ENCODE results near the gene SYT5. TPM values are rescaled to one million over a fixed set of nuclear protein-coding genes. Genes with fewer than 3 reads are reported as not detected.
"Not testable (repeated sequence)": the region's sequence is repeated elsewhere in the genome, so short reads cannot be mapped to it uniquely, and the experiment has no call there.

The SYT5 gene
- total RNA-seq, 1 experiment from 2014 or later, result not detected

DNA sequence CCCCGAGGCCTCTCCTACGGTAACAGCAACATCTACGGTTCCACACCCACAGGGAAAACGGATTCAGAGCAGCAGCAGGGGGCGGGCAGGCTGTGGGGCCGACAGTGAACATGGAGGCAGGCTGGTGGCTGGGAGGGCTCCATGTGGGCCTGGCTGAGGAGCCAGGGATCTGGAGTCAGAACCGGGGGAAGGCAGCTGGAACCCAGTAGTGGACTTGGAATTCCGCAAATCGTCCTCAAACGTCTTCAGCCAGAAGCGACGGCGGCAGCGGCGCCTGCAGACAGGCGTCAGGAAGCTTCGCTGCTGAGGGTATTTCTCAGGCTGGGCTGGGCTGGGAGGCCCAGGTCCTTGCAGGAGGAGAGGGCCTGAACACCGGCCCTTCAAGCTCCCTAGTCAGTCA, 46.7 kb upstream of the SYT5 start:
- CTCF ChIA-PET, result interaction anchor here (0.9 kb wide), 1 partner anchor 33 kb away, joined by 5 read pairs; no protein-coding TSS in a partner anchor
- Mint-ChIP-seq H3K36me3 (ENCODE audit: insufficient read depth, unreplicated experiment) (peaks cover 69% of the 10 kb centered on the region), H3K9me3 (ENCODE audit: unreplicated experiment) (peaks cover 1% of the 10 kb centered on the region), H3K4me1 (ENCODE audit: low read depth, unreplicated experiment) (peaks cover 35% of the 10 kb centered on the region), H3K4me3 (ENCODE audit: unreplicated experiment) (no peak overlapping the region), H3K27ac (ENCODE audit: unreplicated experiment) (peak overlapping the region; percentile 98), H3K27me3 (ENCODE audit: insufficient read depth, unreplicated experiment) (no peaks in the 10 kb centered on the region)
- Histone ChIP-seq H3K4me3 (ENCODE audit: low read depth, low read length) (no peak overlapping the region), H3K27me3 (replicated peaks; ENCODE audit: control insufficient read depth, insufficient read depth, low read length) (no peaks in the 10 kb centered on the region), H3K4me1 (peaks cover 32% of the 10 kb centered on the region), H3K36me3 (ENCODE audit: control insufficient read depth, insufficient read depth, low read length) (peaks cover 3% of the 10 kb centered on the region), H3K9me3 (no peaks in the 10 kb centered on the region)
- TF ChIP-seq, protein P1, sequence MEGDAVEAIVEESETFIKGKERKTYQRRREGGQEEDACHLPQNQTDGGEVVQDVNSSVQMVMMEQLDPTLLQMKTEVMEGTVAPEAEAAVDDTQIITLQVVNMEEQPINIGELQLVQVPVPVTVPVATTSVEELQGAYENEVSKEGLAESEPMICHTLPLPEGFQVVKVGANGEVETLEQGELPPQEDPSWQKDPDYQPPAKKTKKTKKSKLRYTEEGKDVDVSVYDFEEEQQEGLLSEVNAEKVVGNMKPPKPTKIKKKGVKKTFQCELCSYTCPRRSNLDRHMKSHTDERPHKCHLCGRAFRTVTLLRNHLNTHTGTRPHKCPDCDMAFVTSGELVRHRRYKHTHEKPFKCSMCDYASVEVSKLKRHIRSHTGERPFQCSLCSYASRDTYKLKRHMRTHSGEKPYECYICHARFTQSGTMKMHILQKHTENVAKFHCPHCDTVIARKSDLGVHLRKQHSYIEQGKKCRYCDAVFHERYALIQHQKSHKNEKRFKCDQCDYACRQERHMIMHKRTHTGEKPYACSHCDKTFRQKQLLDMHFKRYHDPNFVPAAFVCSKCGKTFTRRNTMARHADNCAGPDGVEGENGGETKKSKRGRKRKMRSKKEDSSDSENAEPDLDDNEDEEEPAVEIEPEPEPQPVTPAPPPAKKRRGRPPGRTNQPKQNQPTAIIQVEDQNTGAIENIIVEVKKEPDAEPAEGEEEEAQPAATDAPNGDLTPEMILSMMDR (IDR thresholded peaks at IDR 0.05; ENCODE audit: insufficient read depth in 1 of 2, low read depth in 1 of 2, low read length in 1 of 2, severe bottlenecking in 1 of 2, unreplicated experiment in 1 of 2), result no peak
- BruUV-seq (replicated peaks), result no TSS peak
- POLR2A ChIA-PET, result no interaction called here
- no peak for DNase-seq
- intact Hi-C loops (cut with micrococcal nuclease; ENCODE audit: unreplicated experiment), result no loop called here

DNA sequence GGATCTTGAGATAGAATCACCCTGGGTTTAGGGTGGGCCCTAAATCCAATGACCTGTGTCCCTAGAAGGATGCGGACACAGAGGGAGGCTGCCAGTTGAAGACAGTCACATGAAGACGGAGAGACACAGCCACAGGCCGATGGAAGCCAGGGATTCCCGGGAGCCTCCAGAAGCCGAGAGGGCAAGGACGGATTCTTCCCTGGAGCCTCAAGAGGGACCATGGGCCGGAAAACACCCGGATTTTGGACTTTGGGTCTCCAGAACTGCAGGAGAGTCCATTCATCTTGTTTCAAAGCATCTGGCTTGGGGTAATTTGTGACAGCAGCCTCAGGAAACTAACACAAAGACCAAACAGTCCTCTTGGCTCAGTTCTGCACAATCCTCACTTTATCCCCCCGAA, 46.2 kb upstream of the SYT5 start:
- Mint-ChIP-seq H3K4me3 (ENCODE audit: unreplicated experiment) (no peak overlapping the region), H3K27me3 (ENCODE audit: insufficient read depth, unreplicated experiment) (no peaks in the 10 kb centered on the region), H3K9me3 (ENCODE audit: unreplicated experiment) (peaks cover 7% of the 10 kb centered on the region), H3K27ac (ENCODE audit: unreplicated experiment) (no peak overlapping the region), H3K4me1 (ENCODE audit: low read depth, unreplicated experiment) (peaks cover 35% of the 10 kb centered on the region), H3K36me3 (ENCODE audit: insufficient read depth, unreplicated experiment) (peaks cover 69% of the 10 kb centered on the region)
- Histone ChIP-seq H3K4me3 (ENCODE audit: low read depth, low read length) (no peak overlapping the region), H3K27me3 (replicated peaks; ENCODE audit: control insufficient read depth, insufficient read depth, low read length) (no peaks in the 10 kb centered on the region), H3K4me1 (peaks cover 32% of the 10 kb centered on the region), H3K9me3 (no peaks in the 10 kb centered on the region), H3K36me3 (ENCODE audit: control insufficient read depth, insufficient read depth, low read length) (peaks cover 3% of the 10 kb centered on the region)
- POLR2A ChIA-PET, result no interaction called here
- BruUV-seq (replicated peaks), result no TSS peak
- TF ChIP-seq, protein P1 (IDR thresholded peaks at IDR 0.05; ENCODE audit: insufficient read depth in 1 of 2, low read depth in 1 of 2, low read length in 1 of 2, severe bottlenecking in 1 of 2, unreplicated experiment in 1 of 2), result no peak
- no peak for DNase-seq
- CTCF ChIA-PET, result no interaction called here
- intact Hi-C loops (cut with micrococcal nuclease; ENCODE audit: unreplicated experiment), result no loop called here

- intact Hi-C loops (cut with micrococcal nuclease; ENCODE audit: unreplicated experiment), result no loop called here
- no TSS peak for BruUV-seq (replicated peaks)
- Mint-ChIP-seq H3K36me3 (ENCODE audit: insufficient read depth, unreplicated experiment) (peaks cover 72% of the 10 kb centered on the region), H3K4me1 (ENCODE audit: low read depth, unreplicated experiment) (peaks cover 35% of the 10 kb centered on the region), H3K4me3 (ENCODE audit: unreplicated experiment) (peak overlapping the region; percentile 20), H3K9me3 (ENCODE audit: unreplicated experiment) (peaks cover 14% of the 10 kb centered on the region), H3K27me3 (ENCODE audit: insufficient read depth, unreplicated experiment) (no peaks in the 10 kb centered on the region), H3K27ac (ENCODE audit: unreplicated experiment) (peak overlapping the region; percentile 60)
- Histone ChIP-seq H3K27me3 (replicated peaks; ENCODE audit: control insufficient read depth, insufficient read depth, low read length) (no peaks in the 10 kb centered on the region), H3K4me1 (peaks cover 32% of the 10 kb centered on the region), H3K4me3 (ENCODE audit: low read depth, low read length) (no peak overlapping the region), H3K9me3 (0 out of 2 replicates have a peak, but pooled peaks cover 1% of the 10 kb centered on the region), H3K36me3 (ENCODE audit: control insufficient read depth, insufficient read depth, low read length) (peaks cover 3% of the 10 kb centered on the region)
- CTCF ChIA-PET, result no interaction called here
- no peak for DNase-seq
- POLR2A ChIA-PET, result no interaction called here
- TF ChIP-seq, protein P1 (IDR thresholded peaks at IDR 0.05; ENCODE audit: insufficient read depth in 1 of 2, low read depth in 1 of 2, low read length in 1 of 2, severe bottlenecking in 1 of 2, unreplicated experiment in 1 of 2), result no peak
Measured at GRCh38 chr19:55225415-55225958, 45.4 kb upstream of the SYT5 start.

DNA sequence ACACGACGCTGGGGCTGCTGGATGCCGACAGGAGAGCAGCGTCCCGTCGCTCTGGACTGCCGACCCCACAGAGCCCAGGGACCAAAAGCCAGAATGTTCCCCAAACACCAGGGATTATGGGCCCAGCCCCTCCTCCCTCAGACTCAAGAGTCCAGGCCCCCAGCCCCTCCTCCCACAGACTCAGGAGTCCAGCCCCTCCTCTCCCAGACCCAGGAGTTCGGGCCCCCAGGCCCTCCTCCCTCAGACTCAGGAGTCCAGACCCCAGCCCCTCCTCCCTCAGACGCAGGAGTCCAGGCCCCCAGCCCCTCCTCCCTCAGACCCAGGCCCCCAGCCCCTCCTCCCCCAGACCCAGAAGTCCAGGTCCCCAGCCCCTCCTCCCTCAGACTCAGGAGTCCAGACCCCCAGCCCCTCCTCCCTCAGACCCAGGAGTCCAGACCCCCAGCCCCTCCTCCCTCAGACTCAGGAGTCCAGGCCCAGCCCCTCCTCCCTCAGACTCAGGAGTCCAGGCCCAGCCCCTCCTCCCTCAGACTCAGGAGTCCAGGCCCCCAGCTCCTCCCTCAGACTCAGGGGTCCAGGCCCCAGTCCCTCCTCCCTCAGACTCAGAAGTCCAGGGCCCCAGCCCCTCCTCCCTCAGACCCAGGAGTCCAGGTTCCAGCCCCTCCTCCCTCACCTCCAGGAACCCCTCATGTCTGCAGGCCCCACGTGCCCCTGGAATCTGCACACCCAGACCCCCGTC, 44.8 kb upstream of the SYT5 start:
- Mint-ChIP-seq H3K4me1 (ENCODE audit: low read depth, unreplicated experiment) (peaks cover 29% of the 10 kb centered on the region), H3K27ac (ENCODE audit: unreplicated experiment) (peak overlapping the region; percentile 60), H3K9me3 (ENCODE audit: unreplicated experiment) (peaks cover 20% of the 10 kb centered on the region), H3K36me3 (ENCODE audit: insufficient read depth, unreplicated experiment) (peaks cover 78% of the 10 kb centered on the region)
- H3K27me3 Mint-ChIP-seq (ENCODE audit: insufficient read depth, unreplicated experiment); intact Hi-C loops (cut with micrococcal nuclease; ENCODE audit: unreplicated experiment); H3K4me3 Mint-ChIP-seq (ENCODE audit: unreplicated experiment); BruUV-seq (replicated peaks); CTCF ChIA-PET; H3K27me3 ChIP-seq (replicated peaks; ENCODE audit: control insufficient read depth, insufficient read depth, low read length); H3K4me3 ChIP-seq (ENCODE audit: low read depth, low read length); DNase-seq; H3K36me3 ChIP-seq (ENCODE audit: control insufficient read depth, insufficient read depth, low read length); H3K9me3 ChIP-seq; POLR2A ChIA-PET: not testable (repeated sequence)
- peaks cover 27% of the 10 kb centered on the region for H3K4me1 ChIP-seq
